HG02588 (cell line): ENCODE data around the gene THAP7.
"Not testable (repeated sequence)": the region's sequence is repeated elsewhere in the genome, so short reads cannot be mapped to it uniquely, and the experiment has no call there.

ENCODE experiments used
- ATAC-seq: cut with Tn5 transposase; IDR thresholded peaks from one replicate; pipeline ENCODE4 v1.9.1; 2021; ENCODE audit warnings: mild to moderate bottlenecking, moderate library complexity; ENCODE audit not compliant: unreplicated experiment

THAP7 gene

DNA sequence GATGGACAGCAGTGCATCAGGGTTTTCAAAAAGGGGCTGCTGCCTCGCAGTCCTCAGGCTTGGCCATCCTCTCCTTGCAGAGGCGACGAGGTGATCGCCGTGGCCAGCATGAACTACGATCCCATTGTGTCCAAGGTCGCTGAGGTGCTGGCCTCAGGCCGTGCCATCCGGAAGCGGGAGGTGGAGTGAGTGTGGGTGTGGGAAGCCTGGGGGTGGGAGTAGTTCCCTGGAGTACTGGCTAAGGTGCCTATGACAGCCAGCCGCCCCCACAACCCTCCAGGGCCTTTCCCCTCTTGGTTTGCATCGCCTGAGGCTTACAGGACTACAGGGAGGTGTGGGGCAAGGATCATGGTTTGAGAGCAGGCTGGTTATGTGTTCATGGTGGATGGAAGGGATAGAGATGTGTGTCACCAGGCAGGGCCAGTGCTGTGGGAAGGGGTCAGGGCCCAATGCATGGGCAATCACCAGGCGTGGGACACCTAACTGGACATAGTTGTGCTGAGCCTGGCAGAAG, 21.9 kb downstream of the THAP7 start:
- ATAC-seq = no peak

GRCh38 chr22:20979243-20979809, 22.6 kb downstream of the THAP7 start:
- ATAC-seq = no peak

GRCh38 chr22:20978419-20978818, 23.5 kb downstream of the THAP7 start:
- no peak for ATAC-seq

DNA sequence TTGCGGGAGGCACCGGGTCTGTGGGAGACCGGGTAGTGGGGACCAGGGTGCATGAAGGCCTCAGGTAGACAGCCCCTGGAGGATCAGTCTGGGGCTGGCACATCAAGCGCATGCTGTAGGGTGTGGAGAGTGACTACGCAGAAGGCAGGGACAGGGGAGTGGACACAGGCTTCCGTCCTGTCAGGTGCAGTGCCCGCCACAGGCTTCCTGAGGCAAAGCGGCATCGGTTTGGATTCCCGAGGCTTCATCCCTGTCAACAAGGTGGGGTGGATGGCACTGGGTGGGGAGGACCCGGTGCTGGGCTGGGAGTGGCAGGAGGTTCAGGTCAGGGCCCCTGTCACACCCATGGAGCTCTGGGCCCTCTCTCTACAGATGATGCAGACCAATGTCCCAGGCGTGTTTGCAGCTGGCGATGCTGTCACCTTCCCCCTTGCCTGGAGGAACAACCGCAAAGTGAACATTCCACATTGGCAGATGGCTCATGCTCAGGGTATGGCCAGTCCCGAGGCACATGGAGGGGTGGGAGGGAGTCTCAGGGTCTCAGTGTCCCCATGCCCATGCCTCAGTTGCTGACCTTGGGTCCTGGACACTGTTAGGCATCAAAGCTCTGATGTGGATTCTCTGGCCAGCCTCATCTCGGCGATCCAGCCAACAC, 24.3 kb downstream of the THAP7 start:
- no peak for ATAC-seq

GRCh38 chr22:20977019-20977418, 24.9 kb downstream of the THAP7 start:
- no peak for ATAC-seq

DNA sequence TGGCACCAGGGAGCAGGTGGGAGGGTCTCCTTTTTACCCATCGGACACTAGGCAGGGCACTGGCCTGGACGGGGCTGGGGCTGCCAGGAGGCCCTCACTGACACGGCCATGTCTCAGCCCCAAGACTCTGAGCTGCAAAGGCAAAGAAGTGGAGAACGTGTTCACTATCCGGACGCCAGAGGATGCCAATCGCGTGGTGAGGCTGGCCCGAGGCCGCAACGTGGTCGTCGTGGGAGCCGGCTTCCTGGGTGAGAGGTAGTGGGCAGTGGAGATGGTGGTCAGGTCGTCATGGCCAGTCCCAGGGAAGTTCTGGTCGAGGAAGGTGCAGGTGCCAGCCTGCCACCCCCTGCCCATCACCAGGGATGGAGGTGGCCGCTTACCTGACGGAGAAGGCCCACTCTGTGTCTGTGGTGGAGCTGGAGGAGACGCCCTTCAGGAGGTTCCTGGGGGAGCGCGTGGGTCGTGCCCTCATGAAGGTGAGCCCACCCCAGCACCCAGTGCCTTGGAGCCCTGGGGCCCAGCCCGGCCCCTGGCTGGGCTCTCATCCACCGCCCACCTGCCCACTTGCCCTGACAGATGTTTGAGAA, 25.5 kb downstream of the THAP7 start:
- no peak for ATAC-seq

GRCh38 chr22:20975541-20976290, 26.2 kb downstream of the THAP7 start:
- no peak for ATAC-seq

DNA sequence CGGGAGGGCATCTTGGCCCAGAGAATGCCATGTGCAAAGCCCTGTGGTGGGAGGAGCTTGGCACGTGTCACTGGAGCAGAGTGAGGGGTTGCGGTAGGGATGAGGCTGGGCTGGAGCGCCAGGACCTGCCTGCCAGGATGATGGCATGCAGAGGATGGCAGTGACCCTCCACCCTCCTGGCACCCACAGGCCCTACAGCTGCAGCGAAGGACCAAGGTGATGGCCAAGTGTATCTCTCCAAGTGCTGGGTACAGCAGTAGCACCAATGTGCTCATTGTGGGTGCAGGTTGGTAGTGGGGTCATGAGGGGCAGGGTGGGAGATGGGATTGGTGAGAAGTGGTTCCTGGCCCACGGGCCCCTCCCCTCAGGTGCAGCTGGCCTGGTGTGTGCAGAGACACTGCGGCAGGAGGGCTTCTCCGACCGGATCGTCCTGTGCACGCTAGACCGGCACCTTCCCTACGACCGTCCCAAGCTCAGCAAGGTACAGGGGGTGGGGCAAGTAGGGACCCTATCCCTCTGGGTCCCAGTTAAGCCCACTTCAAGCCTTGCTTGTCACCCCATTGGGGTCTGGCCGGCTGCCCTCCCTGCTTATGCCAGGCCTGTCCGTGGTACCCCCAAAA, 27.5 kb downstream of the THAP7 start:
- no peak for ATAC-seq

DNA sequence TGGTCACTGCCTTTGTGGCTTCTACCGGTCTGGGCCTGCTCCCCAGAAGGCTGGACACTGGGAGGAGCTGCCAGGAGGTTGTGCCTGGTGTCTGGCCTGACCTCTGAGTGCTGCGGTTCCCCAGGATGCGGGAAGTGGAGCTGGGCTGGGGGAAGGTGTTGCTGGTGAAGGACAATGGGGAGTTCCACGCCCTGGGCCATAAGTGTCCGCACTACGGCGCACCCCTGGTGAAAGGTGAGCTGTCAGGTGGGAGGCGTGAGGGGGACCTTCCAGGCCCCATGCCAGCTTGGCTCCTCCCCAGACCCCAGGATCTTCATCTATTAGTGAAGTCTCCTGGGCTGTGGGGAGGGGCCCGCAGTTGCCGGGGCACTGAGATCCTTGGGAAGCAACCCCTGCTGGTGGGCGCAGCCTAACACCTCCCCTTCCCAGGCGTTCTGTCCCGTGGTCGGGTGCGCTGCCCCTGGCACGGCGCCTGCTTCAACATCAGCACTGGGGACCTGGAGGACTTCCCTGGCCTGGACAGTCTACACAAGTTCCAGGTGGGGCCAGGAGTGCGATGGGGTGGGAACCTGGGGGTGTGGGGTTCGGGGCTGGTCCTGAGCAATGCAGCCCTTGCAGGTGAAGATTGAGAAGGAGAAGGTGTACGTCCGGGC, 28.2 kb downstream of the THAP7 start:
- no peak for ATAC-seq

- ATAC-seq = no peak
Measured at GRCh38 chr22:20972933-20973577, 28.9 kb downstream of the THAP7 start.

DNA sequence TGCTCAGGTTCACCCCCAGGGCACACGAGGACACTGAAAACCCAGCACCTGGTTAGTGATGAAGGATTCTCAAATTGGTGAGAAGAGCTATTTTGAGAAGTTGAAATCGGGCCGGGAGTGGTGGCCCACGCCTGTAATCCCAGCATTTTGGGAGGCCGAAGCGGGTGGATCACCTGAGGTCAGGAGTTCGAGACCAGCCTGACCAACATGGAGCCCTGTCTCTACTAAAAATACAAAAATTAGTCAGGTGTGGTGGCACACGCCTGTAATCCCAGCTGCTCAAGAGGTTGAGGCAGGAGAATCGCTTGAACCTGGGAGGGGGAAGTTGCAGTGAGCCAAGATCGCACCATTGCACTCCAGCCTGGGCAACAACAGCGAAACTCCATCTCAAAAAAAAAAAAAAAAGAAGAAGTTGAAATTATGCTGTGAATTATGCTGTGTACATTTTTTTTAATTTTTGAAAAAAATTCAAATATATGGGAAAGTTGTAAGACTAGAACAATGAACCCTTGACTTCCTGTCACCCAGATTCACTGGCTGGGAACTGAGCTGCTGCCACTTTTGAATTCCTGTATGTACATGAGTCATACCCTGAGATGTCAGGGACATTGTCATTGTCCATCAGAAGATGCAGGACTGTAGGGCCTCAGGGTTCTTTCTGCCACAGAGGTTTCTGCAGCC, 29.8 kb downstream of the THAP7 start:
- ATAC-seq = not testable (repeated sequence)

GRCh38 chr22:20970939-20971657, 30.8 kb downstream of the THAP7 start:
- no peak for ATAC-seq

- ATAC-seq = no peak
Measured at GRCh38 chr22:20968281-20968977, 33.5 kb downstream of the THAP7 start.

DNA sequence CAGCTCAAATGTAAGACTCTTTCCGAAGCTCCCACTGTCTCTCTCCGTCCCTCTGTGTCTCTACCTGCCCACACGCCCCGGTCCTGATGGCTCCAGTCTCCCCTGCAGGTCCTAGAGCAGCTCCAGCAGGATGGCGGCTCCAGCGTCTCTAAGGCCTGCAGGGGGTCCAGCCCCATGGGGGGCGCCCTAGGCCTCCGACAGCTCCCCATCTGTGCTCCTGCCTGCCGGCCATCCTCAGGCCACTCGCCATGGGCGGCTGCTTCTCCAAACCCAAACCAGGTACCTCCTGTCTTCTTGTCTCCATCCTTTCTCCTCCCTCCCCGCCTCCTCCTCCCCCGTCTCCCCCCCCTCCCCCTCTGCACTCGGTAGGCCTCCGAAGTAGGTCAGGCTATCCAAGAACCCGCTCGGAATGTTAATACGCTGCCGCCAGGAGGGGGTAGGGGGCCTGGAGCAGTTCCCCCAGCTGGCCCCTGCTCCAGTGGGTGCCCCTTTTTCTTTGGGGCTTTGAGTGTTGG, 34.2 kb downstream of the THAP7 start:
- ATAC-seq = no peak

DNA sequence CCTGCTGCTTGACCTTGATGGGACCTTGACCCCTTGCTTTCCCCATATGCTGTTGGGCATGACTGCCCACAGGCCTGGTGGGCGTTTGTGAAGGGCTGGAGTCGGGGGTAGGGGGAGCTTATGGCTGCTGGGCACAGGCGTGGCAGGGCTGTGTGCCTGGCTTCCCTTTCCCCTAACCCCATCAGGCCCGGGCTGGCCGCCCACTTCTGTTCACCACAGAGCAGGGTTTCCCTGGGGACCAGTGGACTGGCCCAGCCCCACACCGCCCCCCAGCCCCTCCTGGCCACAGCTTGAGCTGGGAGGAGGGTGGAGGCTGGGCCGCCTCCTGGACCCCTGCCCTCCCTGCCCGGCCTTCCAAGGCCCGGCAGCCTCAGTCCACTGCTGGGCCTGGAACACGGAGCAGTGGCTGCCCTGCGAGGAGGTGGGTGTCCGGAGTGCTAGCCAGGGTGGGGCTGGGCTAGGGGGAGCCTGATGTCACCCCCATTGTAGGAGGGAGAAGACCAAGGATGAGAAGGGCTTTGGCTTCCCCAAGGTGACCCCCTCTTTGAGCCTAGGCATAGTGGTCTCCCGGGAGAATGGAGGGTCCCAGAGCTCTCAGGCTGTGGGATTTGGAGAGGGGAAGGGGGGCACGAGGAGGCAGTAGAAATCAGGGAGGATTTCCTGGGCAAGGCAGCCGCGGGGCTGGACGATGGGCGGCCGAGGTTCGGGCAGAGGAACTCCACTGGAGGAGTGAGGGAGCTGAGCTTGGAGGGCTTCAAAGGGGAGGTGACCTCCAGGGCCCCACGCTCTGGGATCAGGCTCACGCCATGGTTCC, 34.8 kb downstream of the THAP7 start, which contains the start of gene AIFM3:
Gene AIFM3, plus strand, starts transcription at position 373 of the 814 bp plus-strand sequence. CDS start 690 bp downstream, outside the sequence.
- no peak for ATAC-seq

DNA sequence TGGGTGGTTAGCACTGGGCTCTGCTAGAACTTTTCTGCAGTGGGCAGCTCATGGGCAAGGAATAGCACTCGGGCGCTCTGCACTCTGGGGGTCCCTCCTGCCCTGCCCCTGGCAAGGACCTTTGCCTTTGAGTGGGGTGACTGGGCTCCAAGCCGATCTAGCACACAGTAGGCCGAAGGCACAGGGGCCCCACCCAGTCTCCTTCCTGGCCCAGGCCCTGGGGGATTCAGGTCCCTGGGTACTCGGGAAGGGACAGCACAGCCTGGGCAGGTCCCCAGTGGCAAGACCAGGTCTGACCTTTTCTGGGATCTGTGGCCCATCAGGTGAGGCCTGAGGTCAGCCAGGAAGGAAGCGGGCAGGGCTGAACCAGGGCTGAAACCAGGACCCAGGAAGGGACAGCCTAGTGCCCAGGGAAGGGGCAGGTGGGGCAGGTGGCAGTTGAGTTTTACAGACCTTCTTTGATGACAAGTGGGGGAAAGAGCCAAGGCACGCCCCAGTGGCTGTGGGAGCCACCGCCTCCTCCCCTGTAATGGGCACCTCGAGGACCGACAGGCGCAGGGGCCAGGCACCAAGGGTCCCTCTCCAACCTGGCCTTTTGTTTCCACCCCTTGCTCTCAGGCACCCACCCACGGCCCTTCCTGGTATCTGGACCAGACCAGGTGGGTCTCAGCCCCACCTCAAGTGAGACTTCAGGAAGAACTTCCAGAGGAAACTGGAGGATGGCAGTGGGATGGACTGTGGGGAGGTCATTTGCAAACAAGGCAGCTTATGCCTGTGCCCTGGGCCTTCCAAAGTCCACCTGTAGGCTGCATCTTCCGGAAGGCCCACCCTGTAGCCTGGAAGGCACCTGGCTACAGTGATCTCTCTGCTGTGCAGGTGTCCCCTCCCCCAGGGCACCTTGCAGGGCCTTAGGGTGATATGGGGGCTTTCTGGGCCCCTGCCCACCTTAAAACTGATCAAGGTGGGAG, 35.7 kb downstream of the THAP7 start:
- no peak for ATAC-seq
